ENCODE measurements around the gene ADSL.

DNA sequence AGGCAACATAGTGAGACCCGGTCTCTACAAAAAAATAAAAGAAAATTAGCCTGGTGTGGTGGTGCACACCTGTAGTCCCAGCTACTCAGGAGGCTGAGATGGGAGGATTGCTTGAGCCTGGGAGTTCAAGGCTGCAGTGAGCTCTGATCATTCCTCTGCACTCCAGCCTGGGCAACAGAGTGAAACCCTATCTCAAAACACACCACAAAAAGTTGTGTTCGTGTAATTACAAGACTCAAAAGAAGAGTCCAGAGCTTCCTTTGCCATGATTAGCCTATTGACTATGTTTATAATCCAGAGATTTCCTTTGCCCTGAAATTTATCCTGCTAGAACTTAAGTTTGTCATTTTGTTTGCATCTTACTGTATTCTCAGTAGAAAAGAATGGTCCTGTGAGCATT is 45.1 kb downstream of the ADSL start:
- TF ChIP-seq CTCF (IDR thresholded peaks at IDR 0.05; ENCODE audit: low read depth, low read length, missing input control) (no peak), JUND (IDR thresholded peaks at IDR 0.05) (no peak), RXRA (IDR thresholded peaks at IDR 0.05) (no peak), SP1 (IDR thresholded peaks at IDR 0.05) (no peak), EGR1 (IDR thresholded peaks at IDR 0.05; ENCODE audit: low read depth in 2 of 2) (no peak), YY1 (IDR thresholded peaks at IDR 0.05) (no peak), GABPA (IDR thresholded peaks at IDR 0.05 in 1 of 2, conservative IDR thresholded peaks at IDR 0.05 in 1 of 2) (no peak), RAD21 (IDR thresholded peaks at IDR 0.05) (no peak), TAF1 (conservative IDR thresholded peaks at IDR 0.05) (no peak)
- TF ChIP-seq, protein P1, sequence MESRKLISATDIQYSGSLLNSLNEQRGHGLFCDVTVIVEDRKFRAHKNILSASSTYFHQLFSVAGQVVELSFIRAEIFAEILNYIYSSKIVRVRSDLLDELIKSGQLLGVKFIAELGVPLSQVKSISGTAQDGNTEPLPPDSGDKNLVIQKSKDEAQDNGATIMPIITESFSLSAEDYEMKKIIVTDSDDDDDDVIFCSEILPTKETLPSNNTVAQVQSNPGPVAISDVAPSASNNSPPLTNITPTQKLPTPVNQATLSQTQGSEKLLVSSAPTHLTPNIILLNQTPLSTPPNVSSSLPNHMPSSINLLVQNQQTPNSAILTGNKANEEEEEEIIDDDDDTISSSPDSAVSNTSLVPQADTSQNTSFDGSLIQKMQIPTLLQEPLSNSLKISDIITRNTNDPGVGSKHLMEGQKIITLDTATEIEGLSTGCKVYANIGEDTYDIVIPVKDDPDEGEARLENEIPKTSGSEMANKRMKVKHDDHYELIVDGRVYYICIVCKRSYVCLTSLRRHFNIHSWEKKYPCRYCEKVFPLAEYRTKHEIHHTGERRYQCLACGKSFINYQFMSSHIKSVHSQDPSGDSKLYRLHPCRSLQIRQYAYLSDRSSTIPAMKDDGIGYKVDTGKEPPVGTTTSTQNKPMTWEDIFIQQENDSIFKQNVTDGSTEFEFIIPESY (IDR thresholded peaks at IDR 0.05) = no peak
- TF ChIP-seq, protein P2, sequence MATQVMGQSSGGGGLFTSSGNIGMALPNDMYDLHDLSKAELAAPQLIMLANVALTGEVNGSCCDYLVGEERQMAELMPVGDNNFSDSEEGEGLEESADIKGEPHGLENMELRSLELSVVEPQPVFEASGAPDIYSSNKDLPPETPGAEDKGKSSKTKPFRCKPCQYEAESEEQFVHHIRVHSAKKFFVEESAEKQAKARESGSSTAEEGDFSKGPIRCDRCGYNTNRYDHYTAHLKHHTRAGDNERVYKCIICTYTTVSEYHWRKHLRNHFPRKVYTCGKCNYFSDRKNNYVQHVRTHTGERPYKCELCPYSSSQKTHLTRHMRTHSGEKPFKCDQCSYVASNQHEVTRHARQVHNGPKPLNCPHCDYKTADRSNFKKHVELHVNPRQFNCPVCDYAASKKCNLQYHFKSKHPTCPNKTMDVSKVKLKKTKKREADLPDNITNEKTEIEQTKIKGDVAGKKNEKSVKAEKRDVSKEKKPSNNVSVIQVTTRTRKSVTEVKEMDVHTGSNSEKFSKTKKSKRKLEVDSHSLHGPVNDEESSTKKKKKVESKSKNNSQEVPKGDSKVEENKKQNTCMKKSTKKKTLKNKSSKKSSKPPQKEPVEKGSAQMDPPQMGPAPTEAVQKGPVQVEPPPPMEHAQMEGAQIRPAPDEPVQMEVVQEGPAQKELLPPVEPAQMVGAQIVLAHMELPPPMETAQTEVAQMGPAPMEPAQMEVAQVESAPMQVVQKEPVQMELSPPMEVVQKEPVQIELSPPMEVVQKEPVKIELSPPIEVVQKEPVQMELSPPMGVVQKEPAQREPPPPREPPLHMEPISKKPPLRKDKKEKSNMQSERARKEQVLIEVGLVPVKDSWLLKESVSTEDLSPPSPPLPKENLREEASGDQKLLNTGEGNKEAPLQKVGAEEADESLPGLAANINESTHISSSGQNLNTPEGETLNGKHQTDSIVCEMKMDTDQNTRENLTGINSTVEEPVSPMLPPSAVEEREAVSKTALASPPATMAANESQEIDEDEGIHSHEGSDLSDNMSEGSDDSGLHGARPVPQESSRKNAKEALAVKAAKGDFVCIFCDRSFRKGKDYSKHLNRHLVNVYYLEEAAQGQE (IDR thresholded peaks at IDR 0.05) = no peak

Data from liver (tissue), 3 donors.